NK-92 (cell line): ENCODE measurements around the gene INPP5A.

Experiments
- DNase-seq: peaks from one replicate; lab custom pipeline; 2025; ENCODE audit not compliant: unreplicated experiment; lab: John Stamatoyannopoulos, UW

Gene INPP5A

GRCh38 chr10:132624847-132625471, 87.4 kb downstream of the INPP5A start:
- no peak for DNase-seq

- no peak for DNase-seq
Measured at GRCh38 chr10:132626019-132626760, 88.6 kb downstream of the INPP5A start.

GRCh38 chr10:132626761-132627665, 89.4 kb downstream of the INPP5A start:
- DNase-seq, result no peak

GRCh38 chr10:132627666-132628531, 90.3 kb downstream of the INPP5A start:
- DNase-seq, result no peak

DNA sequence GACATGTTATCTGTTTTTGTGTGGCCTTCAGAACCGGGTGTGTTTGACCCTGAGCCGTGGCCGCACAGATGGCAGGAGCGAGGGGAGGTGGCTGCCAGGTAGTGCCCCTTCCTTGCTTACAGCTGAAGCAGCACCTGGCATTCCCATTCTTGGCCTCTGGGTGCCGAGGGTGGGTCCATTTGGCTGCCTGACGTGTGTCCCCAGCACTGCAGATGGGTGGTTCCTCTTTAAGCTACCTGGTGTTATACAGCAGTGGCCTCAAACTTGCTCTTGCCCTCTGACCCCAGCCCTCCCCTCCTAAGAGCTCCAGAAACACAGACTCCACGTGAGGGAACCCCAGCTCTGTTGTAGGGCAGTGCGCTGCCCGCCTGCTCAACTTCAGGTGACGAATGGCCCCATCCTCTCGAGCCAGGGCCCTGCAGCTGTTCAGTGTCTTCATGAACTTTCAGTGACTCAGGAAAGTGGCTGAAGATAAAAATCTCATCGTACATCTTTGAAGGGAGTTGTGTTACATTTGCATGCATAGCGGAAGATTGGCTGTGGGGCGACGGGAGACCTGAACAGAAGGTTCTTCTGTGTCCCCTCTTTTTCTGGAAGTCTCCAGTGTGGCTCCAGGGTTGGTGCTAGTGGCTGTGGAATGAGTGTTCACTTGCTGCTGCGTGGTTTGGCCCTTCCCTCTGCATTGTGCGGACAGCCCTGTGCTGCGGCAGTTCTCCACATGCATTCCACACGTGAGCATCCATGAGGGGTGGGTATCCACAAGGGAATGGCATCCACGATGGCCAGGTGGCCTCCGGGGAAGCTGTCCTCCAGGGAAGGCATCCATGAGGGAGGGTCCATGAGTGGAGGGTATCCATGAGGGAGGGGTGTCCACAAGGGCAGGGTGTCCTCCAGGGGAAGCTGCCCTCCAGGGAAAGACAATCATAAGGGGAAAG, 91.6 kb downstream of the INPP5A start:
- no peak for DNase-seq

DNA sequence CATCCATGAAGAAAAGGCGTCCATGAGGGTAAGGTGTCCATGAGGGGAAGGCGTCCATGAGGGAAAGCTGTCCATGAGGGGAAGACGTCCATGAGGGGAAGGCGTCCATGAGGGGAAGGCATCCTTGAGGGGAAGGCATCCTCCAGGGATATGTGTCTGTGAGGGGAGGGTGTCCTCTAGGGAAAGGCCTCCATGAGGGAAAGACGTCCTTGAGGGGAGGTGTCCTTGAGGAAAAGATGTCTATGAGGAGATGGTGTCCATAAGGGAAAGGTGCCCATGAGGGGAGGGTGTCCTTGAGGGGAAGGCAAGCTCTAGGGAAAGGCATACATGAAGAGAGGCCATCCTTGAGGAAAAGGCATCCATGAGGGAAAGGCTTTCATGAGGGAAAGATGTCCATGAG, 92.6 kb downstream of the INPP5A start:
- DNase-seq, result no peak

DNA sequence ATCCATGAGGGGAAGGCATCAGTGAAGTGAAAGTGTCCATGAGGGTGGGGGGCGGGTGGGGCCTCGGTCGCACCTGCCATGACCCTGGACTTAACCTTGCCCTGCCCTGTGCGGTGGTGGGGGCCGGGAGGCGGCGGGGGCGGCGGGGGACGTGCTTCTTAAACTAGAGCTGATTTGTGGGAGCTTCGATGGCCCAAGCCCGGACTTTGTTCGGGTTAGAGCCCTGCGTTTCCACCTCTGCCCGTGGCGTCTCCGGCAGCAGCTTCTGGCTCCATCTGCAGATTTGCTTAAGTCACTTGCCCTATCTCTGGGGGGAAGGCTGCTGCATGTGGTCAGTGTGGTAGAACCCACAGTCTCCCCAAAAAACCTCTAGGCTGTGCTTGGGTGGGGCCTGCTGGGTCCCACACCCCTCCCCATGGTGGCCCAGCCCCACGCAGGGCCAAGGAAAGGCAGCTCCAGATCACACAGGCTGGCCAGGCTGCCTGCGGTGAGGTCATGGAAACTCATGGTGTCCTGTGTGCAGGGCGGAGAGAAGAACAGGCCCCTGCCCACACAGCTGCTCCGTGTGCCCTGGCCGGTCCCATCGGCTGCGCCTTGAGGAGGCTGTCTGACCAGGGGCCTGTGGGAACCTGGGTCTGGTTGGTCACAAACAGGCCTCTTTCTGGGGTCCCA, 93.2 kb downstream of the INPP5A start:
- DNase-seq, result no peak

DNA sequence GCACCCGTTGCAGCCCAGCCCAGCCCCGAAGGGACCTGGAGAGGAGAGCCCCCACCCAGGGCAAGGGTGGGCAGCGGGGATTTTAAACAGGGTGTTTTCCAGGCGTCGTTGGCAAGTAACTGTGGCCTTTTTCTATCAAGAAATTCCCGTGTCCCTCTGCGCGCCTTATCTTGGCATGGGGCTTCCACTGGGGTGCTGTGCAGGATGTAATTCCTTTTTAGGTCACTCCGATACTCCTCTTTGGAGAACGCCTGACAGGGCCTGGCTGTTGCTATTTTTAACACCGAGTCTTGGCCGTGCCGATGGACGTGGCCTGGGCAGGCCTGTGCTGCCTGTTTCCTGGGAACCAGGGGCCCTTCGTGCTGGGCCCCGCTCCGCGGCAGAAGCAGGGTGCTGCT, 93.8 kb downstream of the INPP5A start:
- DNase-seq, result no peak

GRCh38 chr10:132632091-132632561, 94.5 kb downstream of the INPP5A start:
- no peak for DNase-seq

DNA sequence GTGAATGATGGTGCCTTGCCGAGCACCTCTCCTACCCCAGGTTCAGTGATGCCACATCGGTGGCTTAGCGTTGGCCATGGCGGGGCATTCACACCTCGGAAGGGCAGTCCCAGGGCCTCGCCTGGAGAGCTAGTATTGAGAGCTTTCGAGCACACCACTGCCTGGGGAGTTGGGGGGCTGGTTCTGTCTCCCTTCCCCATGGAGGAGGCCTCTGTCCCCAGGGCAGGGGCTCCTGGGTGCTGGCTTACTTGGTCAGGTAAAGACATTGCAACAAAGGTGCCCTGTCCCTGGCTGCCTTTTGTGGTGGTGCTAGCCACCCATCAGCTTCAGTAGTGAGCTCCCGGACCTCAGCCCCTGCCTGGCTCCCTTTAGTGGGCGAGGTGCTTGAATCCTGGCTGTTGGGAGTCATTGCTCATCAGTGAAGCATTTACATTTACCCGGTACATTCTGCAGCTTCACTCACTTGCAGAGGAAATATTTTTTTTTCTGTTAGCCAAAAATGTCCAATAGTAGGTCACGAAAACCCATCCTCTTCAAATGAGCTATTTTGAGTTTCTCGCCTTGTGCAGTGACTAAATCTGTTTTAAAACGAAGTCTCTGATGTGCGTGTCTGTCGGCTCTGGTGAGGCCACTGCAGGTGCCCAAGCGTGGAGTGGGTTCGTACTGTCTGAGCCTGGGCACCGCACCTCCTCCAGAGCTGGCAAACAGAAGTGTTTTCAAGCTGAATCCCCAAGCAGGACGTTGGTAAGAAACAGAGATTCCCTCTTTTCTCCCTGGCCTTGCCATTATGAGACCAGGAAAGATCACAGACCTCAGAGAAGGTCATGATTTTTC, 95.5 kb downstream of the INPP5A start:
- DNase-seq, result no peak

DNA sequence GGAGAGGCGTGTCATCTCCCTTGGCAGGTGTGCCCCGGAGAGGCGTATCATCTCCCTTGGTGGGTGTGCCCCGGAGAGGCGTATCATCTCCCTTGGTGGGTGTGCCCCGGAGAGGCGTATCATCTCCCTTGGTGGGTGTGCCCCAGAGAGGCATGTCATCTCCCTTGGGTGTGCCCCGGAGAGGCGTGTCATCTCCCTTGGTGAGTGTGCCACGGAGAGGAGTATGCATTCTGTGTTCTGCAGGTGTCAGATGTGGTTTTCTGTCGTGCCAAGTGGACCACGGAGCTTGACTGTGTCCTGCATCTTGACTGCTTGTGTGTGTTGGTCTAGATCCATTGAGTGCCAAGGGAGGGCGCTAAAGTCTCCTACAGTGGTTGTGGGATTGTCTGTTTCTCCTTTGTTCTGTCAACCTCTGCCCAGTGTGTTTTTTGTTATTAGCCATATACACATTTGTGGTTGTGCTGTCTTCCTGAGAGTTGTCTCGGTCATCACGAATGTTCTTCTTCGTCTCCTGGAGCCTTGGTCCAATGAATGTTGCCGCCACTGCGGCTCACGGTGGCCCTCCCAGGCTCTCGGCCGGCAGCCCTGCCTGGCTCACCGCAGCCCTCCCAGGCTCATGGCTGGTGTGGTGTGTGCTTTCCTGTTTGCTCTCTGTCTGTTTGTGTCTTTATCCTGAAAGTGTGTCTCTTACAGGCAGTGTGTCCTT, 96.8 kb downstream of the INPP5A start:
- DNase-seq, result no peak

DNA sequence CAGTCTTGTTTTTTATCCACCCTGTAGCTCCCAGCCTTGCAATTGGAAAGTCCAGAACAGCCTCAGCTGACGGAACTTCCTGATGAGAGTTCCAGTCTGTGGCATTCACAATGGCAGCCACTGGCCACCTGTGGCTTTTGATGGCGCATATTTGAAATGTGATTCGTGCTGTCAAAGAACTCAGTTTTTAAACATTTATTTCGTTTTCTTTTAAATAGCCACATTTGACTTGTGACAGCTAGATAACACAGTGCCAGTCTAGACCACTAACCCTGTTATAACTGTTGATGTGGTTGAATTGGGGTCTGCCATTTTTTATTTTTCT, 97.3 kb downstream of the INPP5A start:
- DNase-seq, result no peak

DNA sequence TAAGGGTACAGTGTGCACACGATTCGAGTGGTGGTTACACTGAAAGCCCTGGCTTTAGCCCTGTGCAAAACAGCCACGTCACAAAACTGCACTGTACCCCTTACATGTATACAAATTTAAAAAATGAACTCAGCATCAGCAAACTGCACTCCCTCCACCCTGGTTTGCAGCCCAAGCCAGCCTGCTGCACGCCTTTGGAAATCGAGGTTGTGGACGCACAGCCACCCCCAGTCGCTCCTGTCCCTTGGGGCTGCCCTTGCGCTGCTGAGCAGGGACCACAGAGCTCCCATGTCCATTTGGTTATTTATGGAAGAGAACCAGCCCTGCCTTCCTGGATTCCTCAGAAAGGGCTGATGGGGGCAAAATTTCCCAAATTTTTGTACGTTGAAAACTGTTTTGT, 98.8 kb downstream of the INPP5A start:
- DNase-seq, result no peak

- no peak for DNase-seq
Measured at GRCh38 chr10:132637477-132638129, 100.0 kb downstream of the INPP5A start.

DNA sequence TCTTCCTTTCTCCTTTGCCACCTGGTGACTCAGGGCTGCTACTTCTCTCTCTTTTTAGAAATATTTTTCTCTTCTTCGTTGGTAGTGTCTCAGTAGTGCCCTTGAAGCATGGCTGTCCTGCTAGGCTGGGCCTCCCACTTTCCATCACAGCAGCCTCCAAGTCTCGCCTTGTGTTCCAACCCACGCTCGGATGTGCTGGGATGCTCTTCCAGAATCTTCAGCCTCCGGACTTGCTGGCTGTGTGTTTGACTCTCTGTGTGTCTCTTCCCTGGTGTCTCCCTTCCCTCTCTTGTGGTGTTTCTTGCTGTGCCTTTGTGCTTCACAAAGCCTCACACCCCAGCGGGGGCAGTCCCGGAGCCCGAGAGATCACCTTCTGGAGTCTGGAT, 100.5 kb downstream of the INPP5A start:
- no peak for DNase-seq

GRCh38 chr10:132639470-132639869, 101.9 kb downstream of the INPP5A start:
- DNase-seq, result no peak
